Measurements from ENCODE around the gene DNAAF2. TPM values are rescaled to one million over a fixed set of nuclear protein-coding genes. Genes with fewer than 3 reads are reported as not detected.

The DNAAF2 gene
- total RNA-seq, 4 donors from 2014 or later = 7.5 to 11.8 (median 9.5) TPM

DNA sequence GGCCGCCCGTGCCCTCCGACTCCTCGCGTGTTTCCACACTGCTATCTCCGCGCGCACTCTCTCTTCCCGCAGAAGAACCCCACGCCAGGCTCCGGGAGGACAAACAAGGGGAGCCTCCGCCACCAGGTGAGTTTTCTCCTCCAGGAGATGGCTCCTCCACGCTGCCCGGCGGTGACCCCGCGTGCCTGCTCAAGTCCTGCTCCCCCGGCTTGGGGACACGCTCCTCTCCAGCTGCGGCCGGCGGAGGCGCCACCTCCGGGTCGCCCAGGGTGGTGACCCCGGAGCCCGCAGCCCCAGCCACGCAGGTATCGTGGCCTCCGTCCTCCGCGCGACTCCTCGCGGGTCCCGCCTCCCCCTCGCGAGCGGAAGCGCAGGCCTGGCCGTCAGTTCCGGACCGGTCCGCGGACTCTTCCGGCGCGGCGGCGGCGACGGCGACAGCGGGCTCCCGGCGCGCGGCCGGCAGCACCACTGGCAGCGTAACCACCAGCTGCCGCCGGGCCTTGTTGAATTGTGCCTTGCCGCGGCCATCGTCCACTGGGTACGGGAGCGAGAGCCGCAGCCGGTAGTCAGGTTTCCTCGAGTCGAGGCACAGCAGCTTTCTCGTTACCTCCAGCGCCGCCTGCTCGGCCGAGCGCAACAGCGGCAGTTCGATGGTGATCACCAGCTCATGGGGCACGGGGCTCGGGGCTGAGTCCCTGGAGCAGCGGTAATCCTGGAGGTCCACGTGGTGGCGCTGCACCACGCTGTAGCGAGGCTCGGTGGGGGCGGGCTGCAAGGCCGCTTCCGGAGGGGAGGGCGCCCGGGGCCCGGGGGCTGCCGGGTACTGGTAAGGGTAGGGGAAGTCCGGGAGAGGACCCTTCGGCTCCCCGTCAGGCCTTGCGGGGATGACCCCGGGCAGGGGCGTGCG lies 1.2 kb downstream of the DNAAF2 start:
- H3K4me3 ChIP-seq = peak overlapping the region; percentile 87
- no peaks in the 10 kb centered on the region for H3K27me3 ChIP-seq
- H3K9me3 ChIP-seq = no peaks in the 10 kb centered on the region
- peak; percentile 96 for DNase-seq (ENCODE audit: low spot score in 2 of 2)
- 0% methylated on average over 7 of the region's 101 CpGs for WGBS
- TF ChIP-seq POLR2AphosphoS5 (IDR thresholded peaks at IDR 0.05) = peak in 2 of 3 donors; percentile 52 to 53
- TF ChIP-seq, protein P1, sequence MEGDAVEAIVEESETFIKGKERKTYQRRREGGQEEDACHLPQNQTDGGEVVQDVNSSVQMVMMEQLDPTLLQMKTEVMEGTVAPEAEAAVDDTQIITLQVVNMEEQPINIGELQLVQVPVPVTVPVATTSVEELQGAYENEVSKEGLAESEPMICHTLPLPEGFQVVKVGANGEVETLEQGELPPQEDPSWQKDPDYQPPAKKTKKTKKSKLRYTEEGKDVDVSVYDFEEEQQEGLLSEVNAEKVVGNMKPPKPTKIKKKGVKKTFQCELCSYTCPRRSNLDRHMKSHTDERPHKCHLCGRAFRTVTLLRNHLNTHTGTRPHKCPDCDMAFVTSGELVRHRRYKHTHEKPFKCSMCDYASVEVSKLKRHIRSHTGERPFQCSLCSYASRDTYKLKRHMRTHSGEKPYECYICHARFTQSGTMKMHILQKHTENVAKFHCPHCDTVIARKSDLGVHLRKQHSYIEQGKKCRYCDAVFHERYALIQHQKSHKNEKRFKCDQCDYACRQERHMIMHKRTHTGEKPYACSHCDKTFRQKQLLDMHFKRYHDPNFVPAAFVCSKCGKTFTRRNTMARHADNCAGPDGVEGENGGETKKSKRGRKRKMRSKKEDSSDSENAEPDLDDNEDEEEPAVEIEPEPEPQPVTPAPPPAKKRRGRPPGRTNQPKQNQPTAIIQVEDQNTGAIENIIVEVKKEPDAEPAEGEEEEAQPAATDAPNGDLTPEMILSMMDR (IDR thresholded peaks at IDR 0.05) = peak; percentile 38 to 86
- peak in 1 of 2 donors; percentile 72 for TF ChIP-seq POLR2A (IDR thresholded peaks at IDR 0.05)
- TF ChIP-seq EP300 (IDR thresholded peaks at IDR 0.05) = no peak
- peak overlapping the region; percentile 93 for H3K27ac ChIP-seq
- no peaks in the 10 kb centered on the region for H3K36me3 ChIP-seq
- H3K4me1 ChIP-seq = peaks cover 45% of the 10 kb centered on the region

DNA sequence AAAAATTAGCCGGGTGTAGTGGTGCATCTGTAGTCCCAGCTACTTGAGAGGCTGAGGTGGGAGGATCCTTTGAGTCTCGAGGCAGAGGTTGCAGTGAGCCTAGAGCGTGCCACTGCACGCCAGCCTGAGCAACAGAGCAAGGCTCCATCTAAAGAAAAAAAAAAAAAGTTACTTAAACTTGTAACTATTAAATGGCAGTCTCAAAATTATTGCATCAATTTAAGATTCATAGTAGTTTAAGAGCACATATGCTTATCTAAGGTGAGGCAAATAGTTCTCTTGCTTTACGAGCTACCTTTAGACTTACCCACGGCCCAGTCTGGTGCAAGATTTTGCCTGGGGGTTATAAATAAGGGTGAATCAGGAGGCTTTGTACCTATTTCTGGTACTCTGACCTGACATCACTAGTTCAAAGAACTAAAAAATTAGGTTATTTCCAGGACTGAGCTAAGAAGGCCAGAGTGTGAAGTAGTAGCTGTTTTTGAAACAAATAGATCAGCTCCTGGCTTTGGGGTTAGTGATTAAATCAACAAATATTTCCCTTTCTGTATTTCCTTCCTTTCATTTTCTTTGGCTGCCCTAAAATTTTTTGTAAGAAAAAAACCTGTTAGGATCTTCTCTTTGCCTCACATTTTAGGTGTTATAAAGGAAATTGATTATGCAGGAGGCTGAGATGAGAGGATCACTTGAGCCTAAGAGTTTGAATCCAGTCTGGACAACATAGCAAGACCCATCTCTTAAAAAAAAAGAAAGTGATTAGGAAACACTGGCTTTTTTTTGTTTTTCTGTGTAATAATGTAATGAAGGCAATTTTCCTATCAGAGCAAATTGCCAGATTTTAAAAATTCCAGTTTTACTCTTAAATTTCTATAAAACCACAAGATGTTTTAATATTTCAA lies 10.9 kb downstream of the DNAAF2 start:
- 51% methylated on average over 6 of the region's 6 CpGs for WGBS
- Histone ChIP-seq H3K4me1 (peaks cover 47% of the 10 kb centered on the region), H3K27ac (no peak overlapping the region), H3K27me3 (no peaks in the 10 kb centered on the region), H3K36me3 (peaks cover 6% of the 10 kb centered on the region), H3K9me3 (no peaks in the 10 kb centered on the region), H3K4me3 (peak overlapping the region; percentile 7)
- no peak for DNase-seq (ENCODE audit: low spot score in 2 of 2)
- TF ChIP-seq POLR2A (IDR thresholded peaks at IDR 0.05) (no peak), EP300 (IDR thresholded peaks at IDR 0.05) (no peak), POLR2AphosphoS5 (IDR thresholded peaks at IDR 0.05) (no peak)
- TF ChIP-seq, protein P1 (IDR thresholded peaks at IDR 0.05) = no peak

DNA sequence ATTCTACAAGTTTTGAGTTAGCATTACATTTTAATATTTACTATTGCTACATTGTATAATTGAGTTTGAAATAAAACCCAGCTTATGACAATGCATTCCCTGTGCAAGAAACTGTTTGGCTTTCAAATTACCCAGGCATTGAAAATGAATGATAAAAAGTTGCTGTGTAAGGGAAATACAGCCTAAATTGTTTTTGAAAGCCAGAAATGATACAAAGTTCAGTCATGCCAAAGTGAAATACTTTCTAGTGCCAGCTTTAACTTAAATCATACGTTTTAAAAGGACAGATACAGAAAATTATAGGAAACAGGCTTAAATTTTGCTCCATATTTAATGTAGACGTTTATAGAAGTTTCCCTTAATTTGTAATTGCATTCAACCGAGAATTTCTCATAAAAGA lies 11.7 kb downstream of the DNAAF2 start:
- Histone ChIP-seq H3K36me3 (peaks cover 12% of the 10 kb centered on the region), H3K4me3 (no peak overlapping the region), H3K4me1 (peaks cover 53% of the 10 kb centered on the region), H3K27me3 (no peaks in the 10 kb centered on the region), H3K9me3 (no peaks in the 10 kb centered on the region), H3K27ac (no peak overlapping the region)
- 41% methylated on average over 3 of the region's 3 CpGs for WGBS
- DNase-seq (ENCODE audit: low spot score in 2 of 2) = no peak
- no peak for TF ChIP-seq EP300 (IDR thresholded peaks at IDR 0.05)
- TF ChIP-seq POLR2AphosphoS5 (IDR thresholded peaks at IDR 0.05) = no peak
- TF ChIP-seq POLR2A (IDR thresholded peaks at IDR 0.05) = no peak
- TF ChIP-seq, protein P1 (IDR thresholded peaks at IDR 0.05) = no peak

DNA sequence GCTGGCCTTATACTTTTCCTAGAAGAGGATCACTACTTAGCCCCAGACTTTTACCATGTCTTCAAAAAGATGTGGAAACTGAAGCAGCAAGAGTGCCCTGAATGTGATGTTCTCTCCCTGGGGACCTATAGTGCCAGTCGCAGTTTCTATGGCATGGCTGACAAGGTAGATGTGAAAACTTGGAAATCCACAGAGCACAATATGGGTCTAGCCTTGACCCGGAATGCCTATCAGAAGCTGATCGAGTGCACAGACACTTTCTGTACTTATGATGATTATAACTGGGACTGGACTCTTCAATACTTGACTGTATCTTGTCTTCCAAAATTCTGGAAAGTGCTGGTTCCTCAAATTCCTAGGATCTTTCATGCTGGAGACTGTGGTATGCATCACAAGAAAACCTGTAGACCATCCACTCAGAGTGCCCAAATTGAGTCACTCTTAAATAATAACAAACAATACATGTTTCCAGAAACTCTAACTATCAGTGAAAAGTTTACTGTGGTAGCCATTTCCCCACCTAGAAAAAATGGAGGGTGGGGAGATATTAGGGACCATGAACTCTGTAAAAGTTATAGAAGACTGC lies 12.9 kb downstream of the DNAAF2 start:
- Histone ChIP-seq H3K4me3 (peak overlapping the region; percentile 99), H3K27ac (no peak overlapping the region), H3K36me3 (peaks cover 19% of the 10 kb centered on the region), H3K9me3 (no peaks in the 10 kb centered on the region), H3K4me1 (peaks cover 53% of the 10 kb centered on the region), H3K27me3 (no peaks in the 10 kb centered on the region)
- TF ChIP-seq EP300 (IDR thresholded peaks at IDR 0.05) = no peak
- TF ChIP-seq, protein P1 (IDR thresholded peaks at IDR 0.05) = no peak
- TF ChIP-seq POLR2AphosphoS5 (IDR thresholded peaks at IDR 0.05) = no peak
- no peak for TF ChIP-seq POLR2A (IDR thresholded peaks at IDR 0.05)
- 60% methylated on average over 1 of the region's 3 CpGs for WGBS
- DNase-seq (ENCODE audit: low spot score in 2 of 2) = no peak

Data from suprapubic skin (tissue), 4 donors.